HepG2 (cell line): Measurements from ENCODE around the gene ITPK1. TPM values are rescaled to one million over a fixed set of nuclear protein-coding genes. Genes with fewer than 3 reads are reported as not detected.

ENCODE experiments used
- ATAC-seq: fragments of 200-7000 bp; cut with Tn5 transposase; 3 replicates; pipeline ENCODE4 v1.9.1; 2020; ENCODE audit warnings: mild to moderate bottlenecking, moderate library complexity
- BruUV-seq: library from RNA; stranded (reverse); fragments of 400-500 nt; replicated peaks from 2 replicates; lab custom pipeline; 2021; lab: Mats Ljungman, UMichigan
- CTCF ChIA-PET: fragments of 300-600 bp; formaldehyde crosslinking; extraction: SDS; loops from one replicate; lab custom pipeline; 2021; ENCODE audit warnings: low total read pairs, inconsistent platforms, low intra/inter-chr PET ratio; lab: Yijun Ruan, JAX
- POLR2A ChIA-PET: fragments of 350-600 bp; sonication (Branson Sonifier 250); formaldehyde crosslinking; loops from one replicate; lab custom pipeline; 2020; ENCODE audit warnings: antibody characterized with exemption, inconsistent platforms; lab: Yijun Ruan, JAX
- DNase-seq: peaks from one replicate; pipeline ENCODE4 v3.0.0-alpha.2; 2015; ENCODE audit warnings: low spot score
- FAIRE-seq: peaks from 3 replicates; lab custom pipeline; 2011; peaks lifted over from hg19 to GRCh38; lab: Jason Lieb, UNC
- H2AFZ ChIP-seq: one replicate; pipeline ENCODE4 v1.6.1; 2011; ENCODE audit warnings: low read length, inconsistent platforms
- H3K27ac ChIP-seq: fragments of 300-600 bp; 3 replicates; pipeline ENCODE4 v1.8.0; 2011; ENCODE audit warnings: mixed run types, mild to moderate bottlenecking, mixed read lengths, low read length, inconsistent platforms; ENCODE audit not compliant: insufficient read depth; ENCODE audit errors: extremely low read length
- H3K27me3 ChIP-seq, 2 experiments: fragments of 200-600 bp in 1 of 2; 2 replicates in 1 of 2; 3 replicates in 1 of 2; pipeline versions ENCODE4 v1.6.0 to v1.8.0; 2011; ENCODE audit warnings: low read length in 2 of 2, mild to moderate bottlenecking in 2 of 2, moderate library complexity in 2 of 2, inconsistent platforms in 1 of 2; ENCODE audit not compliant: insufficient read depth in 2 of 2, control insufficient read depth in 1 of 2
- H3K36me3 ChIP-seq, 2 experiments: fragments of 200-600 bp in 1 of 2; replicated peaks in 1 of 2; 2 replicates in 1 of 2; 3 replicates in 1 of 2; pipeline versions ENCODE4 v1.5.1 to v1.8.0; 2011; ENCODE audit warnings: low read length in 2 of 2, inconsistent platforms in 1 of 2; ENCODE audit not compliant: insufficient read depth in 2 of 2, control insufficient read depth in 1 of 2
- H3K4me1 ChIP-seq: 2 replicates; pipeline ENCODE4 v1.5.1; 2012; ENCODE audit warnings: low read length, inconsistent platforms; ENCODE audit not compliant: insufficient read depth
- H3K4me2 ChIP-seq: 2 replicates; pipeline ENCODE4 v1.6.0; 2011; ENCODE audit warnings: low read depth, low read length, inconsistent platforms
- H3K4me3 ChIP-seq, 3 experiments: fragments of 200-600 bp in 1 of 3; sonication (generic), shearing (Covaris generic) in 1 of 3; replicated peaks in 1 of 3; 2 replicates each; pipeline ENCODE4 v1.5.1; 2011 to 2016; ENCODE audit warnings: low read length in 3 of 3, inconsistent platforms in 2 of 3, low read depth in 2 of 3, mild to moderate bottlenecking in 2 of 3, control low read depth in 1 of 3, mixed read lengths in 1 of 3; ENCODE audit not compliant: insufficient read depth in 1 of 3
- H3K79me2 ChIP-seq: one replicate; pipeline ENCODE4 v1.6.1; 2011; ENCODE audit warnings: low read length, inconsistent platforms; ENCODE audit not compliant: insufficient read depth
- H3K9ac ChIP-seq: 2 replicates; pipeline ENCODE4 v1.6.0; 2011; ENCODE audit warnings: mild to moderate bottlenecking, low read depth, low read length, inconsistent platforms; ENCODE audit not compliant: insufficient read depth
- H3K9me3 ChIP-seq: 2 replicates; pipeline ENCODE4 v1.5.1; 2012; ENCODE audit warnings: mild to moderate bottlenecking, low read length
- H4K20me1 ChIP-seq: 2 replicates; pipeline ENCODE4 v1.6.0; 2011; ENCODE audit warnings: inconsistent platforms, mild to moderate bottlenecking, low read length, moderate library complexity; ENCODE audit not compliant: insufficient read depth
- IKZF1 ChIP-seq: fragments of 450-650 bp; IDR thresholded peaks from 2 replicates; pipeline ENCODE4 v1.7.1; 2016
- NR2F2 ChIP-seq: IDR thresholded peaks from 2 replicates; pipeline ENCODE4 v1.6.1; 2012; ENCODE audit warnings: low read depth, inconsistent platforms, borderline replicate concordance
- PHF8 ChIP-seq: sonication (generic); formaldehyde crosslinking; IDR thresholded peaks from 2 replicates; pipeline ENCODE4 v1.5.0; 2020; ENCODE audit warnings: missing genetic modification reagents
- THAP11 ChIP-seq: IDR thresholded peaks from 2 replicates; pipeline ENCODE4 v1.6.1; 2016; ENCODE audit warnings: missing biosample characterization, missing genetic modification reagents
- ZBTB2 ChIP-seq: sonication (generic); formaldehyde crosslinking; IDR thresholded peaks from 2 replicates; pipeline ENCODE4 v1.8.0; 2022; ENCODE audit warnings: low read depth, missing genetic modification reagents
- ZNF761 ChIP-seq: sonication (generic); formaldehyde crosslinking; conservative IDR thresholded peaks from 2 replicates; pipeline ENCODE4 v1.4.0; 2020; ENCODE audit warnings: mild to moderate bottlenecking, missing genetic modification reagents
- ZSCAN21 ChIP-seq: sonication (generic); formaldehyde crosslinking; IDR thresholded peaks from 2 replicates; pipeline ENCODE4 v1.8.0; 2022; ENCODE audit warnings: mild to moderate bottlenecking, missing genetic modification reagents, moderate library complexity, borderline replicate concordance
- WGBS: methylation state at CpG from one replicate; pipeline ENCODE4 v1.1.6; 2017; ENCODE audit warnings: low lambda C conversion rate; 5-methylcytosine and 5-hydroxymethylcytosine counted together
- in situ Hi-C: cut with HindIII; loops from 2 replicates; pipeline ENCODE4 v1.10.0; 2017; ENCODE audit warnings: low pct_unique_long_range_greater_than_20kb; ENCODE audit not compliant: extremely low pct_ligation_motif_present
- intact Hi-C: fragments of 100-400 bp; cut with micrococcal nuclease; formaldehyde crosslinking; loops from one replicate; pipeline ENCODE4 v1.10.0; 2022; ENCODE audit not compliant: unreplicated experiment
- polyA plus RNA-seq, 8 experiments: library from polyadenylated mRNA; depleted of rRNA in 3 of 8; stranded (reverse) in 7 of 8; unstranded in 1 of 8; fragments of >200 nt; fragmentation: Illumina TruSeq in 4 of 8; extraction: Trizol in 4 of 8; gene quantifications; 2 replicates each; pipeline versions ENCODE4 v1.2.1 to v1.2.3, GENCODE V29; 2011 to 2016; ENCODE audit warnings: low read depth in 4 of 8, missing spikeins in 1 of 8, mixed read lengths in 1 of 8; ENCODE audit not compliant: insufficient read depth in 1 of 8
- total RNA-seq, 5 experiments: library from RNA; depleted of rRNA; stranded (reverse); fragments of >200 nt; fragmentation: Illumina TruSeq; extraction: Trizol; gene quantifications; 2 replicates each; pipeline ENCODE4 v1.2.3, GENCODE V29; 2016; ENCODE audit warnings: low read depth in 1 of 5
- TF ChIP-seq, protein P1 (sequence below): sonication (generic); formaldehyde crosslinking; IDR thresholded peaks from 2 replicates; pipeline ENCODE4 v1.5.0; 2020; ENCODE audit warnings: missing genetic modification reagents

The ITPK1 gene
- total and polyA plus RNA-seq, 2 of the 13 experiments (the other 11 are each of a cell fraction or from before 2014, with no cell fraction given): 20.5 to 47.5 TPM

- no peak overlapping the region for H3K4me2 ChIP-seq
- H2AFZ ChIP-seq: no peak overlapping the region
- no TSS peak for BruUV-seq
- no peak overlapping the region for H3K4me3 ChIP-seq
- 95% methylated on average over 10 of the region's 20 CpGs for WGBS
- ChIA-PET POLR2A (no interaction called here), CTCF (no interaction called here)
- no peak overlapping the region for H3K9ac ChIP-seq
- no peaks in the 10 kb centered on the region for H3K9me3 ChIP-seq
- no peak overlapping the region for H3K27ac ChIP-seq
- in situ Hi-C loops (no loop called here), intact Hi-C loops (no loop called here)
- no peaks in the 10 kb centered on the region for H4K20me1 ChIP-seq
- DNase-seq: no peak
- FAIRE-seq: no peak
- no peaks in the 10 kb centered on the region for H3K79me2 ChIP-seq
- H3K27me3 ChIP-seq: no peaks in the 10 kb centered on the region
- H3K4me1 ChIP-seq: peaks cover 29% of the 10 kb centered on the region
- TF ChIP-seq ZNF761 (CRISPR knock-in tag) (no peak), ZSCAN21 (CRISPR knock-in tag) (no peak), IKZF1 (no peak), NR2F2 (no peak), THAP11 (CRISPR knock-in tag) (no peak), PHF8 (CRISPR knock-in tag) (no peak), ZBTB2 (no peak)
- TF ChIP-seq, protein P1, sequence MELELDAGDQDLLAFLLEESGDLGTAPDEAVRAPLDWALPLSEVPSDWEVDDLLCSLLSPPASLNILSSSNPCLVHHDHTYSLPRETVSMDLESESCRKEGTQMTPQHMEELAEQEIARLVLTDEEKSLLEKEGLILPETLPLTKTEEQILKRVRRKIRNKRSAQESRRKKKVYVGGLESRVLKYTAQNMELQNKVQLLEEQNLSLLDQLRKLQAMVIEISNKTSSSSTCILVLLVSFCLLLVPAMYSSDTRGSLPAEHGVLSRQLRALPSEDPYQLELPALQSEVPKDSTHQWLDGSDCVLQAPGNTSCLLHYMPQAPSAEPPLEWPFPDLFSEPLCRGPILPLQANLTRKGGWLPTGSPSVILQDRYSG (CRISPR knock-in tag): no peak
- H3K36me3 ChIP-seq: peaks cover 0 to 18% of the 10 kb centered on the region in 2 experiments; a peak in 2 of 5 replicates
- no peak for ATAC-seq
Observed at GRCh38 chr14:92962031-92962830, 153.5 kb downstream of the ITPK1 start.
